GM12864 (cell line): ENCODE results near the gene FBXW5.

Source experiments
- DNase-seq: peaks from one replicate; pipeline ENCODE4 v3.0.0-alpha.2; 2011; ENCODE audit warnings: low read depth
- H3K4me3 ChIP-seq: 2 replicates; pipeline ENCODE4 v1.5.1; 2011; ENCODE audit warnings: mild to moderate bottlenecking, low read depth, low read length, control low read depth
- CTCF ChIP-seq: IDR thresholded peaks from 2 replicates; pipeline ENCODE4 v1.5.1; 2011; ENCODE audit warnings: low read depth, mild to moderate bottlenecking, moderate library complexity, low read length, control low read depth, inconsistent platforms; ENCODE audit errors: missing control alignments

FBXW5 gene

GRCh38 chr9:136939431-136939995 lies 5.0 kb downstream of the FBXW5 start:
- H3K4me3 ChIP-seq = no peak overlapping the region
- TF ChIP-seq CTCF = no peak
- DNase-seq = no peak

GRCh38 chr9:136937186-136938001 lies 7.1 kb downstream of the FBXW5 start:
- DNase-seq = no peak
- no peak for TF ChIP-seq CTCF
- H3K4me3 ChIP-seq = no peak overlapping the region

GRCh38 chr9:136936645-136937170 lies 7.8 kb downstream of the FBXW5 start:
- DNase-seq = no peak
- no peak overlapping the region for H3K4me3 ChIP-seq
- no peak for TF ChIP-seq CTCF

GRCh38 chr9:136935651-136936050 lies 8.9 kb downstream of the FBXW5 start:
- TF ChIP-seq CTCF = no peak
- DNase-seq = no peak
- H3K4me3 ChIP-seq = no peak overlapping the region

- TF ChIP-seq CTCF = no peak
- no peak overlapping the region for H3K4me3 ChIP-seq
- DNase-seq = no peak
Measured at GRCh38 chr9:136934277-136934676, 10.3 kb downstream of the FBXW5 start.

GRCh38 chr9:136931611-136932130 lies 12.9 kb downstream of the FBXW5 start:
- no peak for DNase-seq
- no peak overlapping the region for H3K4me3 ChIP-seq
- no peak for TF ChIP-seq CTCF

GRCh38 chr9:136930014-136930413 lies 14.5 kb downstream of the FBXW5 start:
- TF ChIP-seq CTCF = no peak
- DNase-seq = no peak
- H3K4me3 ChIP-seq = no peak overlapping the region
